C4-2B (cell line): ENCODE results near the gene SOS2.

Experiments
- H3K27ac ChIP-seq: fragments of 450-650 bp; 2 replicates; pipeline ENCODE4 v1.5.1; 2017
- ZFX ChIP-seq: fragments of 450-650 bp; IDR thresholded peaks from 2 replicates; pipeline ENCODE4 v1.6.1; 2017
- TF ChIP-seq, protein P1 (sequence below): fragments of 450-650 bp; conservative IDR thresholded peaks from 2 replicates; pipeline ENCODE4 v1.5.1; 2017; ENCODE audit warnings: mild to moderate bottlenecking

The SOS2 gene

DNA sequence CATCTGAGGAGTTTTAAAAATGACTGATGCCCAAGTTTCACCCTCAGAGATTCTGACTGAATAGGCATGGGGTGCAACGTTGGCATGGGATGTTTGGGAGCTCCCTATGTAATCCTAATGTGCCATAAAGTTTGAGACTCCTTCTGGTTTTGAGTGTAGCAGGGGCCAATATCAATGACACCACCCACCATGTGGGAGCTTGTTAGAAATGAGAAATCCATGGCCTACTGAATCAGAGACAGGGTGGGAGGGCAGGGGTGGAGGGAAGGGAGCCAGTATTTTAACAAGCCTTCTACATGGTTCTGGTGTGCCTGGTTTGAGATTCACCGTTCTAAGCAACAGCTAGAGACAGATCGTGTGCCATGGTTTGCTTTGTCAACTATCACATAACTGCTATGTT is 161.1 kb downstream of the SOS2 start:
- TF ChIP-seq, protein P1, sequence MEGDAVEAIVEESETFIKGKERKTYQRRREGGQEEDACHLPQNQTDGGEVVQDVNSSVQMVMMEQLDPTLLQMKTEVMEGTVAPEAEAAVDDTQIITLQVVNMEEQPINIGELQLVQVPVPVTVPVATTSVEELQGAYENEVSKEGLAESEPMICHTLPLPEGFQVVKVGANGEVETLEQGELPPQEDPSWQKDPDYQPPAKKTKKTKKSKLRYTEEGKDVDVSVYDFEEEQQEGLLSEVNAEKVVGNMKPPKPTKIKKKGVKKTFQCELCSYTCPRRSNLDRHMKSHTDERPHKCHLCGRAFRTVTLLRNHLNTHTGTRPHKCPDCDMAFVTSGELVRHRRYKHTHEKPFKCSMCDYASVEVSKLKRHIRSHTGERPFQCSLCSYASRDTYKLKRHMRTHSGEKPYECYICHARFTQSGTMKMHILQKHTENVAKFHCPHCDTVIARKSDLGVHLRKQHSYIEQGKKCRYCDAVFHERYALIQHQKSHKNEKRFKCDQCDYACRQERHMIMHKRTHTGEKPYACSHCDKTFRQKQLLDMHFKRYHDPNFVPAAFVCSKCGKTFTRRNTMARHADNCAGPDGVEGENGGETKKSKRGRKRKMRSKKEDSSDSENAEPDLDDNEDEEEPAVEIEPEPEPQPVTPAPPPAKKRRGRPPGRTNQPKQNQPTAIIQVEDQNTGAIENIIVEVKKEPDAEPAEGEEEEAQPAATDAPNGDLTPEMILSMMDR = no peak
- TF ChIP-seq ZFX = no peak
- H3K27ac ChIP-seq = no peak overlapping the region

- TF ChIP-seq ZFX = no peak
- TF ChIP-seq, protein P1 = no peak
Observed at GRCh38 chr14:50069325-50069724, 162.1 kb downstream of the SOS2 start.

GRCh38 chr14:50068496-50068895 is 162.9 kb downstream of the SOS2 start:
- H3K27ac ChIP-seq = no peak overlapping the region
- TF ChIP-seq ZFX = no peak
- TF ChIP-seq, protein P1 = no peak

More at GRCh38 chr14:50069325-50069724, 162.1 kb downstream of the SOS2 start:
- H3K27ac ChIP-seq = no peak overlapping the region

- no peak overlapping the region for H3K27ac ChIP-seq
- TF ChIP-seq, protein P1 = no peak
- no peak for TF ChIP-seq ZFX
Observed at GRCh38 chr14:50067723-50068495, 163.5 kb downstream of the SOS2 start.
